ENCODE data around the gene RPRML.

DNA sequence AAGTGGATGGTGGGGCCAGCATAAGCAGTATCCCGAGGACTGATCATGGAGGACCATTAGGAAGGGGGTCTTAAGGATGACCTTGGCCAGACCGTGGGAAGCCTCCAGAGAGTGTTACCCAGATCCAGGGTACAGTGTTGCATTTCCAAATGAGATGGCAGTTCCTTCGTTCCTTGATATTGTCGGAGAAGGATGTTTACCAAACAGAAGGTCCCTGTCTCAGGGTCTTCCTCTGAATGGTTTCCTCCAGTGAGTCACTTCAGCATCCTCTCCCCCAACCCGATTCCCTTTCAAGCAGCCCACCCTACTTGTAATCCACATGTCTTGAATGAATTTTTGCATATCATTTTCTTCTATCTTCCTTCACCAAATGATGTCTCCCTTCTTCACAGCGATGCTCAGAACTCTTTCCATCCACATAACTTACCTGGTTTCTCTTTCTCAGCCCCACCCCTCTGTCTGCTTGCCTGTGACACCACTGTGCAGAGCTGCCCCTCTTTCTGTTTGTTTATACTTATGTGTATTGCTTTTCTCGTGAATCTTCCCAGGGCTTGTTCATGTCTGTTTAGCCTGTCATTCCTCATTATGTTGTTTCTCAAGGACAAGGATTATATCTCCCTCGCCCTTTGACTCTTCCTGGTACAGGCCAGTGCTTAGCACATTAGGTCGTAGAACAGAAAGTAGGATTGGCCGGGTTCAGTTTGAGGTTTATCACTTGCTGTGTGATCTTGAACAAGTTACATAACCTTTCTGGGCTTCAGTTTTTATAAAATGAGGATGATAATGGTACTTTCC lies 50.4 kb downstream of the RPRML start:
- TF ChIP-seq POLR2A (IDR thresholded peaks at IDR 0.05) = peak; percentile 22 to 61
- TF ChIP-seq, protein P1, sequence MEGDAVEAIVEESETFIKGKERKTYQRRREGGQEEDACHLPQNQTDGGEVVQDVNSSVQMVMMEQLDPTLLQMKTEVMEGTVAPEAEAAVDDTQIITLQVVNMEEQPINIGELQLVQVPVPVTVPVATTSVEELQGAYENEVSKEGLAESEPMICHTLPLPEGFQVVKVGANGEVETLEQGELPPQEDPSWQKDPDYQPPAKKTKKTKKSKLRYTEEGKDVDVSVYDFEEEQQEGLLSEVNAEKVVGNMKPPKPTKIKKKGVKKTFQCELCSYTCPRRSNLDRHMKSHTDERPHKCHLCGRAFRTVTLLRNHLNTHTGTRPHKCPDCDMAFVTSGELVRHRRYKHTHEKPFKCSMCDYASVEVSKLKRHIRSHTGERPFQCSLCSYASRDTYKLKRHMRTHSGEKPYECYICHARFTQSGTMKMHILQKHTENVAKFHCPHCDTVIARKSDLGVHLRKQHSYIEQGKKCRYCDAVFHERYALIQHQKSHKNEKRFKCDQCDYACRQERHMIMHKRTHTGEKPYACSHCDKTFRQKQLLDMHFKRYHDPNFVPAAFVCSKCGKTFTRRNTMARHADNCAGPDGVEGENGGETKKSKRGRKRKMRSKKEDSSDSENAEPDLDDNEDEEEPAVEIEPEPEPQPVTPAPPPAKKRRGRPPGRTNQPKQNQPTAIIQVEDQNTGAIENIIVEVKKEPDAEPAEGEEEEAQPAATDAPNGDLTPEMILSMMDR (IDR thresholded peaks at IDR 0.05) = no peak
